NCI-H1417 treated with DMSO at 0.1 percent for 48 hours (cell line): ENCODE results near the gene MRTFB.
"Not testable (repeated sequence)": the region's sequence is repeated elsewhere in the genome, so short reads cannot be mapped to it uniquely, and the experiment has no call there.

Experiments used
- DNase-seq: peaks from one replicate; lab custom pipeline; 2025; lab: John Stamatoyannopoulos, UW

Gene MRTFB, protein sequence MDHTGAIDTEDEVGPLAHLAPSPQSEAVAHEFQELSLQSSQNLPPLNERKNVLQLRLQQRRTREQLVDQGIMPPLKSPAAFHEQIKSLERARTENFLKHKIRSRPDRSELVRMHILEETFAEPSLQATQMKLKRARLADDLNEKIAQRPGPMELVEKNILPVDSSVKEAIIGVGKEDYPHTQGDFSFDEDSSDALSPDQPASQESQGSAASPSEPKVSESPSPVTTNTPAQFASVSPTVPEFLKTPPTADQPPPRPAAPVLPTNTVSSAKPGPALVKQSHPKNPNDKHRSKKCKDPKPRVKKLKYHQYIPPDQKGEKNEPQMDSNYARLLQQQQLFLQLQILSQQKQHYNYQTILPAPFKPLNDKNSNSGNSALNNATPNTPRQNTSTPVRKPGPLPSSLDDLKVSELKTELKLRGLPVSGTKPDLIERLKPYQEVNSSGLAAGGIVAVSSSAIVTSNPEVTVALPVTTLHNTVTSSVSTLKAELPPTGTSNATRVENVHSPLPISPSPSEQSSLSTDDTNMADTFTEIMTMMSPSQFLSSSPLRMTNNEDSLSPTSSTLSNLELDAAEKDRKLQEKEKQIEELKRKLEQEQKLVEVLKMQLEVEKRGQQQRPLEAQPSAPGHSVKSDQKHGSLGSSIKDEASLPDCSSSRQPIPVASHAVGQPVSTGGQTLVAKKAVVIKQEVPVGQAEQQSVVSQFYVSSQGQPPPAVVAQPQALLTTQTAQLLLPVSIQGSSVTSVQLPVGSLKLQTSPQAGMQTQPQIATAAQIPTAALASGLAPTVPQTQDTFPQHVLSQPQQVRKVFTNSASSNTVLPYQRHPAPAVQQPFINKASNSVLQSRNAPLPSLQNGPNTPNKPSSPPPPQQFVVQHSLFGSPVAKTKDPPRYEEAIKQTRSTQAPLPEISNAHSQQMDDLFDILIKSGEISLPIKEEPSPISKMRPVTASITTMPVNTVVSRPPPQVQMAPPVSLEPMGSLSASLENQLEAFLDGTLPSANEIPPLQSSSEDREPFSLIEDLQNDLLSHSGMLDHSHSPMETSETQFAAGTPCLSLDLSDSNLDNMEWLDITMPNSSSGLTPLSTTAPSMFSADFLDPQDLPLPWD

DNA sequence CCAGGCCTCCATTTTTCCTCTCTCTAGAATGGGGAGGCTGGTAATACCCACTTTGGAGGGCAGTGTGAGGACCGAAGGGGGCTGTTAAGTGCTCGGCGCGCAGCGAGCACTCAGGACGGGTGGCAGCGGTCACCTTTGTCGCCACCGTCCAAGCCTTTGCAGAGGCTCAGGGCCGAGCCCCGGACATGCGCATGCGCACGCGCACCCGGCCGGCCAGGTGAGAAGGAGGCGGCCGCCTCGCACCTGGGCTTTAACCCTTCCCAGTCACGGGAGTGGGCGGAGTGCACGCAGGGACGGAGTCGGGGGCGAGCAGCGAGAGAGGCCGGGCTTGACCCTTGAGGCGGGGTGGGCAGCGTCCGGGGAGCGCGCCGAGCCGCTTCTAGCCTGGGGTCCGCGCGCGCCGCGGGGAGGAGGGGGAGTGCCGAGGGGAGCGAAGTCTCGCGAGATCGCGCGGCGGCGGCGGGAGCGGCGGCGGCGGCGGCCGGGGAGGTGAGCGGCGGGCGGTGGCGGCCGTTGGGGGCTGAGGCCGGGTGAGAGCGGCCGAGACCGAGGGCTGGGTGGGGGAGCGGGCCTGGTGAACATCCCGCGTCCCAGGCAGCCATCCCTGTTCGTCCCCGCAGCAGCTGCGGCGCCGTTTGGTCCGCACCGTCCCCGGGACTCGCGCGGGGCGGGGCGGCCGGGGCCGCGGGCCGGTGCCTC, at the start of gene MRTFB:
MRTFB (plus strand) TSS at position 443 of the 699 bp plus-strand sequence. CDS start 69,288 bp downstream, outside the sequence.
- peak; percentile 43 for DNase-seq

DNA sequence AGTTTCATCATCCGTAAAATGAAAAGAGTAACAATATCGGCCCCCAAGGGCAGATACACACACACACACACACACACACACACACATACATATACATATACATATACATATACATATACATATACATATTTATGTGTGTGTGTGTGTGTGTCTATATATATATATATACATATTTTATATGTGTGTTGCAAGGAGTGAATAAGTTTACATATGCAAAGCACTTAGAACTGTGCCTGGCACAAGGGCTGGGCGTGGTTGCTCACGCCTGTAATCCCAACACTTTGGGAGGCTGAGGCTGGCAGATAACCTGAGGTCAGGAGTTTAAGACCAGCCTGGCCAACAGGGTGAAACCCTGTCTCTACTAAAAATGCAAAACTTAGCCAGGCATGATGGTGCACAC, 47.6 kb upstream of the MRTFB start:
- not testable (repeated sequence) for DNase-seq

DNA sequence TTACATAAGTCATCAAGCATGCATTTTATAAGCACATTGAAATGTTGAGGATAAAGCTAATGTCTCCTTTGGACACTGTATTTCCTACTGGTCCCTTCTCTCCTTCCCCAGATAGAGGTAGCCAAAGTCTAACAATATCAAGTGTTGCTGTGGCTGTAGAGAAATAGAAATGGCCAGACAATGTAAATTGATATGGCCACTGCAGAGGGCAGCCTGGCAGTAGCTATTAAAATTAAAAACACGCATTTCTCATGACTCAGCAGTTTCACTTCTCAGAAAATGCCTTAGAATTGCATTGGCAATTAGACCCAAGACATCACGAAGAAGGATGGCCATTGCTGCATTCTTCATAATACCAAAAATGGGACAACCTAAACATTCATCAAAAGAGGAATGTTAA, 46.8 kb upstream of the MRTFB start:
- DNase-seq = no peak

DNA sequence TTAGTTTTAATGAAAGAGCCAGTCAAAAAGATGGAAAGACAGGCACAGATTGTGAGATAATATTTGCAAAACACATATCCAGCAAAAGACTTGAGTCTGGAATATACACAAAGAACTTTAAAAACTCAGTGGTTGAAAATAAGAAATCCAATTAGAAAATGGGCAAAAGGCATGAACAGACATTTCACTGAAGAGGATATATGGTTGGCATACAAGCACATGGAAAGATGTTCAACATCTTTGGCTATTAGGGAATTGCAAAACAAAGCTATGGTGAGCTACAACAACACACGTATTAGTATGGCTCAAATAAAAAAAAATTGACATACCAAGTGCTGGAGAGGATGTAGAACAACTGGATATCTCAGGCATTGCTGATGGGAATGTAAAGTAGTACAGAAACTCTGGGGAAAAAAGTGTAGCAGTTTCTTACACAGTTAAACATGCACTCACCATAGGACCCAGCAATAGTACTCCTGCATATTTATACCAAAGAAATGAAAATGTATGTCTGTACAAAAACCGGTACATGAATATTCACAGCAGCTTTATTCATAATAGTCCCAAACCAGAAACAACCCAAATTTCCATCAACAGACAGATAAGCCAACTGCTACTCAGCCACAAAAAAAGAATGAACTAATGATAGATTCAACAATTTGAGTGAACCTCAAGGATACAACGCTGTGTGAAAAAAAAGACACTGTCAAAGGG, 44.4 kb upstream of the MRTFB start:
- no peak for DNase-seq

DNA sequence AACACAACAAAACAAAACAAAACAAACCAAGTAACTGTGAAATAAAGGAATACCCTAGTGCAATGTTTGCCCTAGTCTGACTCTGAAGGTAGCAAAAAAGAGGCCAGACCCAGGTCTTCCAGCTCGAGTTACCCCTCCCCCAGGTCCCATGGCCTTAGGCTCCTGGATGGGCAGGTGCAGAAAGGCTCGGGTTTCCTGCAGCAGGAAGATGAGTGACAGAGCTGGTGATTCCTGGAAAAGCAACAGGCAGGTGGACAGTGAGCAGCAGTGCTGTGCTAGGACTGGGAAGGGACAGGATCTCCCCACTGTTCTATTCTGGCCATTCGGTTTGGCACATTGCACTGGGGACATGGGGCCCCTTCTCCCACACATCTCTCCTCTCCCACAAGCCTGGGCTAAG, 42.9 kb upstream of the MRTFB start:
- no peak for DNase-seq

DNA sequence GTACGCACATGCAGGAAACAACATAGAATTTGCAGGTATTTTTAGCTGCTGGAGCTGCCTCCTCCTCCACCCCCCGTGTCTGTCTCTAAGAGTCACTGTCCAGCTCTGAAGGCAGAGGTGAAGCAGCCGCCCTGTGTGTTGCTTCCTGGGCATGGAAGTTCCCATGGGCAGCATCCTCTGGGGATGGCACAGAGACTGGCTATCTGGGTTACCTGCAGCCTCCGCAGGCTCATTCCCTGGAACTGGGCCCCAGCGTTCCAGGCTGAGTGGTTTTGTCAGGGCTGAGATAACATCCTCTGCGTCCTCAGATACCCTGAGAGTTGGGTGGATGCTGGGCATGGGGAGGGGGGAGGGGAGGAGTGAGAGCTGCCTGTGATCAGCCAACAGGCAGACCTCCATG, 41.5 kb upstream of the MRTFB start:
- DNase-seq = no peak

DNA sequence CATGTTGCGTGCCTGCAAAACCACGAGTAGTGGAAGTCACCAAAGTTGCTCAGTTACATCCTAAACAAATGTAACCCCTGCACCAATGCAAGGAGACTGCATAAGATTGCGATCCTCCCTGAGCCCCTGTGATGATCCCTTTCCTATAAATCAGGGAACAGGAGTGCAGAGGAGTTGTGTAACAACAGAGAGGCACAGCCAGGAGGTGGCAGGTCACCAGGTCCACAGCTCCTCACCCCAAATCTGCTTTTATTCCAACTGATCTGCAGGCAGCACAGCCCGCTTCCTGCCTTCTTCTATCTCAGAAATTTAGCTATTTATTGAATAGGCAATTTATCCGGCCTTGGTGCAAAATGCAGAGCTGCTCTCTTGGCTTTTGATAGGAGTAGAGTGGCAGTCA, 36.0 kb upstream of the MRTFB start:
- no peak for DNase-seq

DNA sequence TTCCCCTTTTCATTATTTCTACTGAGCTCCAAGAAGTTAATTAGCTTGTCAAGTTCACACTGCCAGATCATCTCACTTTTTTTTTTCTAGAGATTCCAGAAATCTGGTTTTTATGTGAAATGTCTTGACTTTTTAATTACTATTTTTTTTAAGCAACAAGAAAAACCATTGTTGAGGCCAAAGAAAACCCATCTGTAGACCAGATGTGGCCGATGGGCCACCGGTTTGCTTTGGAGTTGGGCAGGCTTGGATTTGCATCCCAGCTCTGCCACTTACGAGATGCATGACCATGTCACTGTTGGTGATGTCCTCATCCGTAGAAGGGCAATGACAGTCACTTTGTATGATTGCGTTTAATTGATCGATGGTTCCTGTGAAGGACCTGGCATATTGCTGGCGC, 34.2 kb upstream of the MRTFB start:
- DNase-seq = no peak

DNA sequence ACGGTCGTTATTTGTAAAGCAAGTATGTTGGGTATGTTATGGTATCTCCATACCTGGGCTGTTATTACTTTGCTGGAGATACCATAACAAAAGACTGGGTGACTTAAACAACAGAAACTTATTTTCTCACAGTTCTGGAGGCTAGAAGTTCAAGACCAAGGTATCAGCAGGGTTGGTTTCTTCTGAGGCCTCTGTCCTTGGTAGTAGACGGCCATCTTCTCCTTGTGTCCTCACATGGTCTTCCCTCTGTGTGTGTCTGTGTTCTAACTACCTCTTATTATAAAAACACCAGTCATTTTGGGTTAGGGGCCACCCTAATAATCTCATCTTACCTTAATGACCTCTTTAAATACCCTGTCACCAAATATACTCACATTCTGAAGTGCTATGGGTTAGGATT, 33.2 kb upstream of the MRTFB start:
- no peak for DNase-seq

DNA sequence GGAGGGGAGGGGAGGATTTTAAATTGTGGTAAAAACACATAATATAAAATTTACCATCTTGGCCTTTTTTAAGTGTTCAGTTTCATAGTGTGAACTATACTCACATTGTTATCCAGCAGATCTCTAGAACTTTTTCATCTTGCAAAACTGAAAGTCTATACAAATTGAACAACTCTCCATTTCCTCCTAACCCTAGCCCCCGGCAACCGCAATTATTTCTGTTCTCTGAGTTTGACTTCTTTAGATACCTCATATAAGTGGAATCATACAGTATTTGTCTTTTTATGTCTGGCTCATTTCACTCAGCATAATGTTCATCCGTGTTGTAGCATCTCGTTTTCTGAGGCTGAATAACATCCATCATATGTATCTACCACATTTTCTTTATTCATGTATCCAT, 30.0 kb upstream of the MRTFB start:
- DNase-seq = no peak

DNA sequence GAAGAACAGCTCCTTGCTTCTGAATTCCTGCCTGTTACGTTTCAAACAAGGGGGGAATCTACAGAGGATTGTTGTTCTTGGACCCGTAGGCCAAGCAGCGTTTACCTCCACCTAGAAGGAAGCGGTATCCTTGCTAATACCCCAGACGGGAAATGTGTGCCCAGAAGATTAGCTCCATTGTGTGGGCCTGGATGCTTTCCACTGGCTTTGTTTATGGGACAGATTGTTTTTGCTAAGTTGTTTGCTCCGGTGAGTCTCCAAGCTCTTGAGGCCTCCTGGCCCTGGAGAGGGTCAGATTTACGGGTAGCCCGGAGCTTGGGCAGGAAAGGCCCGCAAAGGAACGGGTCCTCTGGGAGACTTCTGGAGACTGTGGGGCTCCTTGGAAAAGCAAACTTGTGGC, 28.4 kb upstream of the MRTFB start:
- DNase-seq = no peak

DNA sequence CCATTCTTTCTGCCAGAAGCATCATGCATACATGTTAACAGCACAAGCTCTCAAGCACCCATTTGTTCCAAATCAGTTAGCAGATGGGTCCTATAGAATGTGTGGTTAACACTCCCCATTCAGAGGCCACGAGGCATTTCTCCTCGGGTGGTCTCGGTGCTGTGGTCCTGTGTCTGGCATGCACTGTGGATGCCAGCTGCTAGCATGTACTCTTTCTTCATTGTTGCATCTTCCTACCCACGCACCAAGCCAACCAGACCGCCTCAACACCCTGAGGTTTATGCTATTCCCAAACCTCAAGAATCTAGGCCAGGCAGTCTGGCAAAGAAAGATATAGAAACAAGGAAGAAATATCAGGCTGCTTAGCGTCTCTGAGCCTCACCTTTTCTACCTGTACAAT, 27.8 kb upstream of the MRTFB start:
- DNase-seq = no peak

DNA sequence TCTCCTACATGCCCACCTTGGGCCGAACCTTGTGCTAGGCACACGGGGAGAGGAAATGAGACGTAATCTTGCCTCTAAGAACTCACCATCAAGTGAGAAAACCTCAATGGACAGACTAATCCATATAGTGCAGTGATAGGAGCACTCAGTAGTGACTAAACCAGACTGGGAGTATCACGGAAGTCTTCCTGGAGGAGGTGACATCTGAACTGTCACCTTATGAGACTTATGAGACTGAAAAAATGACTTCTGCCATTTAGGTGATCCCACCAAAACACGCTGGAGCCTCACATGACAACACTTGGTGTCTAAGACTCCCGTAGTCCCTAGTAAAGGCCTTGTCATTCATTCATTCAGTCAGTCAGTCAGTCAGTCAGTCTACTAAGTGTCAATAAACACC, 27.3 kb upstream of the MRTFB start:
- DNase-seq = no peak

DNA sequence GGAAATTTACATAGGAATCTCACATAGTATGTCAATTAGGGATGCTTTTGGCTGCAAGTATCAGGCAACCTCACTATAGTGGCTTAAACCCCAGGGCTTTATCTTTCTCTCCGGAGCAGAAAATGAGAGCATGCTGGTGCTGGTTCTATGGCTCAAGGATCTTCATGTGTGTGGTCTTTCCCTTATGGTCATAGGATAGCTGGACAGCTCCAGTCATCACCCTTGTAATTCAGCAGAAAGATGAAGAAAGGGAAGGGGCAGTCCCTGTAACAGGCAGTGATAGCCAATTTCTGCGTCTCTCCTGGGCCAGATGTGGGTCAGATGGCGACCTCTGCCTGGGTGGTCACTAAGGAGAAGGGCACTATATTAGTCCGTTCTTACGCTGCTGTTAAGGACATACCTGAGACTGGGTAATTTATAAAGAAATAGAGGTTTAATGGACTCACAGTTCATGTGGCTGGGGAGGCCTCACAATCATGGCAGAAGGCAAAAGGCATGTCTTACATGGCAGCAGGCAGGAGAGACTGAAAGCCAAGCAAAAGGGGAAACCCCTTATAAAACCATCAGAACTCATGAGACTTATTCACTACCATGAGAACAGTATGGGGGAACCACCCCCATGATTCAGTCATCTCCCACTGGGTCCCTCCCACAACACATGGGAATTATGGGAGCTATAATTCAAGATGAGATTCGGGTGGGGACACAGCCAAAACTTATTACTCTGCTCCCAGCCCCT, 23.8 kb upstream of the MRTFB start:
- not testable (repeated sequence) for DNase-seq

DNA sequence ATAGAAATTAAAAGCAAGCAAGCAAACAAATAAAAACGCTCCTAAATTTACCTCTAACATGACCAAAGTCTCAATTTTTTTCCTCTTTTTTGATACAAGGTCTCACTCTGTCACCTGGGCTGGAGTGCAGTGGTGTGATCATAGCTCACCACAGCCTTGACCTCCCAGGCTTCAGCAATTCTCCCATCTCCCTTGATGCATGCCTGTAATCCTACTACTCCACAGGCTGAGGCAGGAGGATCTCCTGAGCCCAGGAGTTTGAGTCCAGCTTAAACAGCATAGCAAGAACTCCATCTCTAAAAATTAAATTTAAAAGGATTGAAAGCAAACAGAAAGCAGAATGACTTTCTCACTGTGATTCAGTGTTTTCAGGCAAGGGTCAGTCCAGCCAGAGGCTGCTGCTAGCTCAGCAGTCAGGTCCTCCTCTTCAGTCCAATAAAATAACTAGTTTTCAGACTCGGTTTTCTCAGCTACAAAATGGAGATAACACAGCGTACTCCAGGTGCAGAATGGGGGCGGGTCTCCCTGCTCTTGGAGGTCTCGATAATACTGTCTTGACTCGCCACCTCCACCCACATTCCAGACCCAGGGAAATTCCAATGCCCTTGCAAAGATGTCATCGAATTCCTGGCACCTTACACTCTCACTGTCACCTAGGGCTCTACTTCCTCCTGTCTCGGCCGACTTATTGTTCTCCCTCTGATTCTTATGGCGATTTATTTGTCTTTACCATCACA, 20.7 kb upstream of the MRTFB start:
- DNase-seq = no peak

DNA sequence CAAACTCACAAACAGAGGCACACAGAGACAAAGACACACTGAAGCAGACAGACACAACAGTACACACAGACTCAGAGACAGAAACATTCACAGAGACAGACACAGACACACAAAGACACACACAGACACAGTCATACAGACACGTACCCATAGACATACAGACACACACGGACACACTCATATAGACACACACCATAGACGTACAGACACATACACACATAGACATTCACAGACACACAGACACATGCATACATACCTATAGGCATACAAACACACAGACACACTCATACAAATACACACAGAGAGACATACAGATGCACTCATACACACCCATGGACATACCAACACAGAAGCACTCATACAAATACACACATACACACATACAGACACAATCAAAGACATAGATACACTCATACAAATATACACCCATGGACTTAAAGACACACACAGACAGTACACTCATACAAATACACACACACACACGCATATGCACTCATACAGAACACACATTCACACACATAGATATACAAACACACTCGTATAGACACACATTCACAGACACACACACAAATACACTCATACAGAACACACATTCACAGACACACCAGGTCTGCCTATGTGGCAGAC, 19.9 kb upstream of the MRTFB start:
- DNase-seq = no peak

DNA sequence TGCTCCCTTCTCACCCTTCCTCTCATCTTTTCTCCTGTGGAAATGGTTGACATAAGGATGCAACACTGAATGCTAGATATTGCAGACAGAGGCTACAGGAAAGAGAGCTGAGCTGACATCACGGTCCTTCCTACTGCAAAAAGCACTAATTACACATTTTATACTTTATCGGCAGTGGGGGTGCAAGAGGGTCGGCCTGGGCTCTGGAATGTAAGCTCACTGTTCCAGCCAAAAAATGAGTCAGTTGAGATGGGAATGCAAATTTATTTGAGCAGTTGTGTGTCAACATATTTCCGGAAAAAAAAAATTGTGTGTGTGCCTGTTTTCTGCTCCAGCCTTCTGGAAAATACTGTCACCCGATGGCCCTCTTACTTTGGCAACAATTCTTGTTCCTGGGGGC, 14.1 kb upstream of the MRTFB start:
- DNase-seq = no peak

DNA sequence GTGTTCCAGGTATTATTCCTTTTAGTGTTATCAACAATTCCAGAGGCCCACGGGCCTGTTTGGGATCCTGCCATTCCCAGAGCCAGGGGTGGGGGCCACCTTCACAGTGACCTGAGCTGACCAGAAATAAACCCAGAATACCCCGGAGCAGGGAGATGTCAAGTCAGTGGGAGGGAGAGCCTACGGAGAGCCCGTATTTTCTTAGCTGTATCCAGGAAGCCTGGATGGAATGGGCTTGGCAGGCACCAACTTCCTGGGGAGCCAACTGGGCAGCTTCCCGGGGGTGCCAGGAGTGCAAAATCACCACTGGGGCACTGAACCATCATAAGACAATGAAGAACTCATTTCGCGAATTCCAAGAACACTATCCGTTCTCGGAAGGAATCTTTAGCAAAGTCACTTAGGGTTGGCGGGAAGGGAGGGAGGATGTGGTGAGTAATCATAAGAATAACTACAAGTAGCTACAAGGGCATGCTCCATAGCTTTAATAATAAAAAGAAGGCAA, 13.2 kb upstream of the MRTFB start:
- no peak for DNase-seq

DNA sequence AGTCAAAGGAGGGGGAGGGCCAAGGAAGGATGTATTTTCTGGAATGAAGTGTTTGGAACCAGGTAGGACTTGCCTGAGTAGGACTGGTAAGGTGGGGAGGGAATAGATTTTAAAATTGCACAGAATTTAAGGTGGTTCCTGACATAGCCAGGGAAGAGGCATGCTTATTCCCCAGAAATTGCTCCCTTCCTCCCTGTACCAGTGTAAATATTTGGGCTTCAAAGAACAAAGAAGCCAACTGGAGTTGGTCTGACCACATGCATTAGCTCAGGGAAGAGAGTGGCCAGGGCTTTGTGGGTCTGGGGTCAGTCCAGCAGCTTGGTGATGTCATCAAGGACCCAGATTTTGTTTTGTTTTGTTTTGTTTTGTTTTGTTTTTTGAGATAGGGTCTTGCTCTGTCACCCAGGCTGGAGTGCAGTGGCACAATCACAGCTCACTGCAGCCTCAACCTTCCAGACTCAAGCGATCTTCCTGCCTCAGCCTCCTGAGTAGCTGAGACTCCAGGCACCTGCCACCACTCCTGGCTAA, 9.3 kb upstream of the MRTFB start:
- DNase-seq = no peak
